Small intestine (tissue), 7 donors: Measurements from ENCODE around the gene XYLT1. TPM values are rescaled to one million over a fixed set of nuclear protein-coding genes. Genes with fewer than 3 reads are reported as not detected.
"Not testable (repeated sequence)": the region's sequence is repeated elsewhere in the genome, so short reads cannot be mapped to it uniquely, and the experiment has no call there.

Experiments
- DNase-seq, 2 donors: peaks; one replicate each; pipeline versions ENCODE4 v3.0.0 to v3.0.0-alpha.2; 2013
- FAIRE-seq: peaks from 2 replicates; lab custom pipeline; 2012; peaks lifted over from hg19 to GRCh38; lab: Jason Lieb, UNC
- H3K27ac ChIP-seq, 3 donors: one replicate each; pipeline ENCODE4 v1.5.1; 2013; ENCODE audit warnings: low read length in 2 of 3, mild to moderate bottlenecking in 2 of 3, control low read depth in 1 of 3, inconsistent platforms in 1 of 3, low read depth in 1 of 3, moderate library complexity in 1 of 3
- H3K27me3 ChIP-seq, 3 donors: one replicate each; pipeline ENCODE4 v1.6.1; 2013; ENCODE audit warnings: low read length in 3 of 3, inconsistent platforms in 1 of 3; ENCODE audit not compliant: control insufficient read depth in 3 of 3, insufficient read depth in 3 of 3
- H3K36me3 ChIP-seq, 3 donors: one replicate each; pipeline ENCODE4 v1.6.1; 2013; ENCODE audit warnings: low read length in 3 of 3, inconsistent platforms in 1 of 3, low read depth in 1 of 3, mild to moderate bottlenecking in 1 of 3, moderate library complexity in 1 of 3; ENCODE audit not compliant: control insufficient read depth in 3 of 3, insufficient read depth in 2 of 3
- H3K4me1 ChIP-seq, 3 donors: one replicate each; pipeline ENCODE4 v1.6.1; 2013; ENCODE audit warnings: low read length in 2 of 3, inconsistent platforms in 1 of 3, low read depth in 1 of 3, mild to moderate bottlenecking in 1 of 3, moderate library complexity in 1 of 3; ENCODE audit not compliant: control insufficient read depth in 3 of 3, insufficient read depth in 2 of 3
- H3K4me3 ChIP-seq, 3 donors: one replicate each; pipeline ENCODE4 v1.5.1; 2013; ENCODE audit warnings: low read length in 3 of 3, control low read depth in 1 of 3, inconsistent platforms in 1 of 3, low read depth in 1 of 3, mild to moderate bottlenecking in 1 of 3, moderate library complexity in 1 of 3
- H3K9me3 ChIP-seq, 2 donors: one replicate each; pipeline ENCODE4 v1.6.1; 2013; ENCODE audit warnings: low read depth in 1 of 2, low read length in 1 of 2; ENCODE audit not compliant: control insufficient read depth in 2 of 2, insufficient read depth in 1 of 2
- WGBS, 3 donors: extraction: QIAGEN DNeasy Blood & Tissue Kit; methylation state at CpG; one replicate each; pipeline ENCODE4 v1.1.7; 2013; 5-methylcytosine and 5-hydroxymethylcytosine counted together
- polyA plus RNA-seq, 4 donors: library from polyadenylated mRNA; stranded (reverse) in 3 of 4; unstranded in 1 of 4; fragments of 200-250 nt in 3 of 4; fragments of 120-200 nt in 1 of 4; gene quantifications; one replicate each; pipeline versions ENCODE4 v1.2.1 to v1.2.3, GENCODE V29; 2013
- donor health status: healthy with polysubstance abuse.
- donor health status: control.
- donor health status: control.
- donor health status: Bipolar disorder and iron deficiency.
- donor health status: healthy.

Gene XYLT1
- polyA plus RNA-seq, 4 donors, result 1.9 to 11.2 (median 4.1) TPM

DNA sequence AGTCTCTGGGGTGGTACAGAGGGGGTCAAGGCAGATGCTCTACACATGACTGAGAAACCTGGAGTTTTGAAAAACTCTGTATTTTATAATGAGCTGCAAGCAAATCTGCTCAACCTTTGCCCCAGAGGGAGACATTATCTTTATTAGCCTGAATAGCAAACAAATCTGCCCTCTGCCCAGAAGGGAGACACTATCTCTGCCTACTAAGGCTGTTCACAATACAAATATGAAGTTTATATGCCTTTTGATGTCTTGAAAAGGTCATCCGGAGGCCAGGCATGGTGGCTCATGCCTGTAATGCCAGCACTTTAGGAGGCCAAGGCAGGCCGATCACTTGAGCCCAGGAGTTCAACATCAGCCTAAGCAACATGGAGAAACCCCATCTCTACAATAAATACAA lies 11.0 kb upstream of the XYLT1 start:
- Histone ChIP-seq H3K9me3 (peaks cover 0 to 6% of the 10 kb centered on the region in 2 donors), H3K4me1 (peaks cover under 1 to 49% (median 5%) of the 10 kb centered on the region in 3 donors), H3K4me3 (peak overlapping the region in 1 of 3 donors; percentile 25), H3K36me3 (peaks cover 0 to 4% (median 0%) of the 10 kb centered on the region in 3 donors), H3K27me3 (no peaks in the 10 kb centered on the region), H3K27ac (peak overlapping the region; percentile 74 to 87 (median 80))
- WGBS, 3 donors, result 25 to 71% (median 39%) methylated on average over 2 of the region's 2 CpGs
- peak; percentile 91 to 94 for DNase-seq
- no peak for FAIRE-seq

DNA sequence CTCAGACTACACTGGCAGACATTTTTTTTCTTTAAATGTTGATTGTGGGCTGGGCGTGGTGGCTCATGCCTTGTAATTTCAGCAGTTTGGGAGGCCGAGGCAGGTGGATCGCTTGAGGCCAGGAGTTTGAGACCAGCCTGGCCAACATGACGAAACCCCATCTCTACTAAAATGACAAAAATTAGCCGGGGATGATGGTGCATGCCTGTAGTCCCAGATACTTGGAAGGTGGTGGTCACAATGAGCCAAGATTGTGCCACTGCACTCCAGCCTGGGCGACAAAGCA lies 6.4 kb upstream of the XYLT1 start:
- not testable (repeated sequence) for FAIRE-seq, H3K4me3 ChIP-seq, DNase-seq, H3K36me3 ChIP-seq, H3K27me3 ChIP-seq, H3K9me3 ChIP-seq
- peaks cover 3 to 38% (median 5%) of the 10 kb centered on the region in 3 donors for H3K4me1 ChIP-seq
- WGBS, 3 donors, result 62 to 86% (median 67%) methylated on average over 6 of the region's 6 CpGs
- H3K27ac ChIP-seq, result peak overlapping the region in 1 of 3 donors; percentile 73

DNA sequence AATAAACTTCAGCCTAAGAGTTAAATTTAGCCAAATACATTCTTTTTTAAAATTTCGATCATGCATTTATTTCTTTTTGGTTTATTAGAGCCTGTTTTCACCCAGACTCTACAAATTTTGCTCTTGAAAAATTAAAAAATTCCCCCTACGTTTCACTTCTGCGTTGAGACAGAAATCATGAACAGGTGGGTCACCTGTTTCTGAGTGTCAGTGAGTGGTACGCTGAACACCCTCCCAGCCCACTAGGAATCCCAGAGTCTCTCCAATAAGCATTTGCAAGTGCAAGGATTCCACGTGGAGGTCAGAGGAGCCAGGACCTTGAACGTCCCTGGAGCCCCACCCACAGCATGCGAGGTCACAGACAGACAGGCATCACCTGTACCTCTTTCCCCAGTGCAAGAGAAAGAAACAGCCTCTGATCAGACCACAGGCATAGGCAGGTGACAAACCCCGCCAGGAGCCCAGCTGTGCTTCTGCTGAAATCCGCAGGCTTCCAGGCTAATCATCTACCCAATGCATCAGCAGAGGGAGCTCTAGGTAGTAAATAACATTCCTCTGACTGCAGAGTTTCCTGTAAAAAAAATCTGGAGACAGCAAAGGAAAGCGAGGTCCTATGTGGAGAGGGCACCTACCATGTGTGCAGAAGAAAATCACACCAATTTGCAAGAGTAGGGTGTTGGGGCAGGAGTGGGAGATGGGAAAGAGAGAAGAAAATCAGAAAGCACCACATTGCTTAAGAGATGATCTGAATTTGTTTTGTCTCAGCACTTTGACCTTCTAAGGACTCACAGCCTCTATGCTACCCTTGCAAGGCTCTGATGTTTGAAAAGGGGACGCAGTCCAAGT lies 5.9 kb upstream of the XYLT1 start:
- Histone ChIP-seq H3K36me3 (peaks cover 0 to 4% (median 0%) of the 10 kb centered on the region in 3 donors), H3K9me3 (peaks cover 0 to 6% of the 10 kb centered on the region in 2 donors), H3K4me1 (peaks cover 3 to 37% (median 6%) of the 10 kb centered on the region in 3 donors), H3K27ac (peak overlapping the region in 1 of 3 donors; percentile 73), H3K27me3 (peaks cover 0 to 2% (median 0%) of the 10 kb centered on the region in 3 donors), H3K4me3 (no peak overlapping the region)
- 29 to 34% (median 30%) methylated on average over 11 of the region's 11 CpGs for WGBS, 3 donors
- DNase-seq (peak; percentile 74 to 90), FAIRE-seq (no peak)

DNA sequence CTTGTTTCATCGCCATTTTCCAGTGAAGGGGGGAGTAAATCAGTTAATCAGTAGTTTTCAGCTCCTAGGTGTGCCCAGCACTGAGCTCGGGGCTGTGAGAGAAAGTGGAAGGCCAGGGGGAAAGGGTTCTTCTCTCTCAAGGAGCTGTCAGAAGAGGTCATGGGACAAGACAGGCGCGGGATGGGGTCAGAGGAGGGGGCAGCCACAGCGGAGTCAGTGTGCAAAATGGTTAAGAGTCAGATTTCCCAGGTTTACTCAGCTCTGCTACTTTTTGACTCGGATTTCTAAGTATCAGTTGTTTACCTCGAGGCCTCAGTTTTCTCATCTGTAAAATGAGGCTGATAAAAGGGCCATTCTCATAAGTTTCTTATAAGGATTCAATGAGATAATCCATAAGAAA lies 4.3 kb upstream of the XYLT1 start:
- Histone ChIP-seq H3K27ac (no peak overlapping the region), H3K4me3 (no peak overlapping the region), H3K9me3 (peaks cover 0 to 6% of the 10 kb centered on the region in 2 donors), H3K4me1 (peaks cover 3 to 32% (median 6%) of the 10 kb centered on the region in 3 donors), H3K36me3 (peaks cover 0 to 4% (median 0%) of the 10 kb centered on the region in 3 donors), H3K27me3 (peaks cover 0 to 2% (median 0%) of the 10 kb centered on the region in 3 donors)
- WGBS, 3 donors, result 76 to 87% (median 77%) methylated on average over 7 of the region's 7 CpGs
- FAIRE-seq (no peak), DNase-seq (no peak)

DNA sequence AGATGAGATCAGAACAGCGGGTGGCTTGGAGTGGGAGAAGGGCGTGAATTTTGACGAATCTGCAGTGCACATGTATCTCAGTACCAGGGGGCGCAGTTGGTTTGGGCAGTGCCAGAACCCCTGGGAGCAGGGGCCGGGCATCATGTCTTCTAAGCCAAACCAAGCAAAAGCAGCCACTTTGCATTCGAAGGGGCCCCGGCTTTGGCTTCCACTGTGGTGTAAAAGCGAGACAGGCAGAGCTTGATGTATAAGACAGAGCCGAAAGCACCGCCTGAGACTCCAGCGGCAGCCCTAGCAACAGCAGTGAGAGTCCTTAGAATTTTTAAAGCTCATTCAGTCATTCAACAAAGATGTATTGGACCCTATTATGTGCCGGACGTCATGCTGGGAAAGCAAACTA lies 3.8 kb upstream of the XYLT1 start:
- peaks cover 0 to 2% of the 10 kb centered on the region in 2 donors for H3K9me3 ChIP-seq
- no peak overlapping the region for H3K27ac ChIP-seq
- WGBS, 3 donors, result 62 to 88% (median 76%) methylated on average over 13 of the region's 13 CpGs
- peaks cover 0 to 2% (median 0%) of the 10 kb centered on the region in 3 donors for H3K27me3 ChIP-seq
- H3K4me1 ChIP-seq, result peaks cover 3 to 28% (median 4%) of the 10 kb centered on the region in 3 donors
- DNase-seq (no peak), FAIRE-seq (no peak)
- H3K36me3 ChIP-seq, result peaks cover 0 to 3% (median 0%) of the 10 kb centered on the region in 3 donors
- H3K4me3 ChIP-seq, result no peak overlapping the region

DNA sequence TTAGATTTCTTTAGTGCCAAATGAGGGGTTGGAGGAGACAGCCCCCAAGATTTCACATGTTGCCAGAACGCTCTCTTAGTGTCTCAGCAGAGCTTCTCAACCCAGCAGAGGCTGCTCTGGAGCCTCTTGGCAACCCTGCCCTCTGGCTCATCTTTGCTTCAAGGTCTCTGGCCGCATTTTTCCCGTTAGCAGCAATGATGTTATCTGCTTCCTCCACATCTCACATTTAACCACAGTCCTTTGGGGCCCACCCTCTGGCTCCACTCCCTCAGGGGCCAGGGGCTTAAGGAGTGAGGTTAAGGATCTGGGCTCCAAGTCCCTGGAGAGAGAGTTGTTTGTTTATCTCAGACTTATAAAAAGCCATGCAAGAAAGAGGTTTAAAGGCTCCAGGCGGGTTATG lies 3.3 kb upstream of the XYLT1 start:
- 37 to 63% (median 52%) methylated on average over 4 of the region's 4 CpGs for WGBS, 3 donors

DNA sequence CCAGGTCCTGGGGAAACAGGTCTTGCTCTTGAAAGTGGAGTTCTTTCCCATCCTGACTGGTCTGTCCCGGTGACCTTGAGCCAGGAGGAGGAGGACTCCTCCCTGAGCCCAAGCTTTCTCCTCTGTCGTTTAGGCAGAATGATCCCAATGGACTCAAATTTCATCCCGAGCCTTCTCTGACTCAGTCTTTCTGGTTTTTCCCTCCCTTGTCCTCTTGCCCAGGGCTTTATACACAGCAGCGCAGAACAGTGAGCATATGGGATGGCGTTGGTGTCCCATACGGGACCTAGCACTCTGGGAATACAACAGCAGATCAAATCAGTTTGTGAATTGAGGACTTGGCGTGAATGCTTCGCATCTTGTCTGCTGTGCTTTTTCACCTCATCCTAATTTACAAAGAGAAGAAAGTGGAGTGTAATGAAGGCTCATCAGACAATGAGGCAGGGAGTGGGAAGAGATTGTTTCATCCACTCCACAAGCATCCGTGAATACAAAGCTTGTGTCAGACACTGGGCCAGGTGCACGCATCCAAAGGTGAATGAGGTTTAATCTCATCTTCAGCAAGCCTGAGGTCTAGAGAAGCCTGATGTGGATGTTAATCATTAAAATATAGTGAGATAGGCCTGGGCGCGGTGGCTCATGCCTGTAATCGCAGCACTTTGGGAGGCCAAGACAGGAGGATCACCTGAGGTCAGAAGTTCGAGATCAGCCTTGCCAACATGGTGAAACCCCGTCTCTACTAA lies 1.1 kb upstream of the XYLT1 start:
- Histone ChIP-seq H3K36me3 (no peaks in the 10 kb centered on the region), H3K4me3 (no peak overlapping the region), H3K27me3 (peaks cover 0 to 2% (median 0%) of the 10 kb centered on the region in 3 donors), H3K4me1 (peaks cover 6 to 28% (median 14%) of the 10 kb centered on the region in 3 donors), H3K27ac (peak overlapping the region; percentile 61 to 76 (median 67)), H3K9me3 (no peaks in the 10 kb centered on the region)
- peak; percentile 57 to 79 for DNase-seq
- FAIRE-seq, result no peak
- WGBS, 3 donors, result 29 to 59% (median 44%) methylated on average over 15 of the region's 15 CpGs

More for the DNA sequence above, 3.3 kb upstream of the XYLT1 start:
- Histone ChIP-seq H3K27me3 (peaks cover 0 to 2% (median 0%) of the 10 kb centered on the region in 3 donors), H3K9me3 (no peaks in the 10 kb centered on the region), H3K27ac (no peak overlapping the region), H3K36me3 (no peaks in the 10 kb centered on the region), H3K4me3 (no peak overlapping the region), H3K4me1 (peaks cover 4 to 28% (median 5%) of the 10 kb centered on the region in 3 donors)
- DNase-seq, result no peak
- no peak for FAIRE-seq

DNA sequence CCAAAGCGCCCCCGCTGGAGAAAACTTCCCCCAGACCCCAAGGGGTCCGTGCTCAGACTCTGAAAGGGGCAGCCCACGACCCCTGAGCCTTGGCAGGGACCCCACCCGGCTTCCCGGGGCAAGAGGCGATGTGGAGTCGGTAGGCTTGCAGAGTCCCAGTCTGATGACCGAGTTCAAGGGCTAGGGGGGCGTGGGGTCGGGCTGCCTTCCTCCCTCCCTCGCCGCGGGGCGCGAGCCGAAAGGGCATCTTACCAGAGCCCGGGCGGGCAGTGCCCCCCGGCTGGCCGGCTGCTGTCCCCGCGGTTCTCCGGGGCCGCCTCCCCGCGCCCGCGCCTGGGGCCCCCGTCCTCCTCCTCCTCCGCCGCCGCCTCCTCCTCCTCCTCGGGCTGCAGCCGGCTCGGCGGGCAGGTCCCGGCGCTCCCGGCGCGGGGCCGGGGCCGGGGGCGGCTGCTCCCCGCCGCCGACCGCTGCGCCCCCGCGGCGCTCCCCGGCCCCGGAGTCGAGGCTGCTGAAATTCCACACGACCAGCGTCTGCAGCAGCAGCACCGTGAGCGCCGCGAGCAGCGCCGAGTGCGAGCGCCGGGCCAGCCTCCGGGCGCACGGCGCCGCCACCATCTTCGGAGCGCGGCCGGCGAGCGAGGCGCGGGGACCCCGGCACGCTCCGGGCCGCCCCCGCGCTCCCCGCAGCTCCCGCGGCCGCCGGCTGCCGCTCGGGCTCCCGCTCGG lies 415 bp downstream of the XYLT1 start:
- Histone ChIP-seq H3K4me3 (peak overlapping the region; percentile 69 to 92 (median 70)), H3K4me1 (peaks cover 7 to 24% (median 17%) of the 10 kb centered on the region in 3 donors)

More for the DNA sequence above, 415 bp downstream of the XYLT1 start:
- WGBS, 3 donors, result 0 to 1% (median 1%) methylated on average over 17 to 95 of the region's 95 CpGs
- Histone ChIP-seq H3K27me3 (no peaks in the 10 kb centered on the region), H3K27ac (peak overlapping the region in 2 of 3 donors; percentile 67), H3K9me3 (no peaks in the 10 kb centered on the region), H3K36me3 (no peaks in the 10 kb centered on the region)
- DNase-seq, result peak in 1 of 2 donors; percentile 51
- FAIRE-seq, result no peak
